AG10803 (cell line): ENCODE data around the gene PPP3R1.

Experiments
- DNase-seq: peaks from one replicate; pipeline ENCODE4 v3.0.0; 2010; ENCODE audit warnings: low read depth
- H3K4me3 ChIP-seq: 2 replicates; pipeline ENCODE4 v1.5.1; 2011; ENCODE audit warnings: mild to moderate bottlenecking, low read length, control low read depth
- CTCF ChIP-seq: conservative IDR thresholded peaks from 2 replicates; pipeline ENCODE4 v1.5.1; 2011; ENCODE audit warnings: mild to moderate bottlenecking, low read length, control low read depth, inconsistent platforms

The PPP3R1 gene

GRCh38 chr2:68155618-68156017 is 96.7 kb downstream of the PPP3R1 start:
- TF ChIP-seq CTCF: no peak
- no peak overlapping the region for H3K4me3 ChIP-seq
- no peak for DNase-seq

DNA sequence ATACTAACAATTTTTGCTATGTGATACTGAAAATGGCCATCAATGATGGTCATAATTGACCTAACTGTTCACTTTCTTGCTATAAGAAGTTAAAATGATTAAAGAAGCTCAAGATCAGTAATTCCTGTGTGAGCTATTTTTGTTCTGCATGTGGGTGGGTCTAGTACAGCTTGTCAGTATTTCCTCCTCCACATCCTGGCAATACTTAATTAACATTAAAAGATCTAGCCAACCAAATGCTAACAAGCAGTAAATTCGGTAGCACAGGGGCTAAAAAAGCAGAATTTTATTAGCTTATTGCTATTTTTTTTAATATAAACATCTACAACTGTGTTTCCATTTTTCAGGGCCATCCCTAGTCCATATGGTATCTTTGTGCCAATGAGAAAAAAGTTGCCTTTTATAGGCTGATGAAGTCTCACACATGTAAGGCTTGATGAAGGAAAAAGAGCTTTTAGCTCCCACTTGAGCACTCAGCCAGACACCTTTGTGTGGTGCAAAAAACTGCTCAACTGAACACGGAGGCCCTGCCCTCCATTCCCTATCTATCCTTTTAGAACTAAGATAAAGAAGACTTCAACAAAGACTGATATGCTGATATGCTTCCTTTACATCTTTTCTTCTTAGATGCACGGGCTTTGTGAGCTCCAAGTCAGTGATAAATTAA is 99.5 kb downstream of the PPP3R1 start:
- no peak for DNase-seq
- no peak overlapping the region for H3K4me3 ChIP-seq
- TF ChIP-seq CTCF: no peak

GRCh38 chr2:68151037-68151436 is 101.3 kb downstream of the PPP3R1 start:
- no peak overlapping the region for H3K4me3 ChIP-seq
- DNase-seq: no peak
- no peak for TF ChIP-seq CTCF

DNA sequence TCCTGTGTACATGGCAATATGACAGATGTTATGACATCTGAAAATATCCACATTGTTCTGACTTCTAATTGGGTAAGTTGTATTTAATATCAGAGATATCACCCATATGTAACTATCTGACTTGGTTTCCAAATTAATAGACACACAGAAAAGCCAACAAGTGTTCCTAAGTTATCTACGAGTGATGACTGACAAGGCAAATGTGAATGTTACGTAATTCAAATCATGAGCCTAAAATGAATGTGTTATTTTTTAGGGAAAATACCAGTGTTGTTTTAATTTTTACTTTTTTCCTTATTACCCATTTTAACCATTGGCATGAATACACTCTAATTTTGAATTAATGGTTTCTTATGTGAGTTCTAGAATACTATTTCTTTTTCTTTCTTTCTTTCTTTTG is 110.5 kb downstream of the PPP3R1 start:
- no peak for DNase-seq
- no peak for TF ChIP-seq CTCF
- H3K4me3 ChIP-seq: no peak overlapping the region

- H3K4me3 ChIP-seq: no peak overlapping the region
- DNase-seq: no peak
- no peak for TF ChIP-seq CTCF
Measured at GRCh38 chr2:68135448-68136320, 116.6 kb downstream of the PPP3R1 start.

- no peak for TF ChIP-seq CTCF
- DNase-seq: no peak
- H3K4me3 ChIP-seq: no peak overlapping the region
Measured at GRCh38 chr2:68134554-68134953, 117.8 kb downstream of the PPP3R1 start.

- H3K4me3 ChIP-seq: no peak overlapping the region
- no peak for DNase-seq
- TF ChIP-seq CTCF: no peak
Measured at GRCh38 chr2:68134120-68134519, 118.2 kb downstream of the PPP3R1 start.
